ENCODE measurements around the gene ISM2.

ISM2 gene

GRCh38 chr14:77507762-77508161 is 9.1 kb upstream of the ISM2 start:
- no peak for DNase-seq (ENCODE audit: low read depth)

- no peak for DNase-seq (ENCODE audit: low read depth)
Measured at GRCh38 chr14:77505031-77505430, 6.4 kb upstream of the ISM2 start.

DNA sequence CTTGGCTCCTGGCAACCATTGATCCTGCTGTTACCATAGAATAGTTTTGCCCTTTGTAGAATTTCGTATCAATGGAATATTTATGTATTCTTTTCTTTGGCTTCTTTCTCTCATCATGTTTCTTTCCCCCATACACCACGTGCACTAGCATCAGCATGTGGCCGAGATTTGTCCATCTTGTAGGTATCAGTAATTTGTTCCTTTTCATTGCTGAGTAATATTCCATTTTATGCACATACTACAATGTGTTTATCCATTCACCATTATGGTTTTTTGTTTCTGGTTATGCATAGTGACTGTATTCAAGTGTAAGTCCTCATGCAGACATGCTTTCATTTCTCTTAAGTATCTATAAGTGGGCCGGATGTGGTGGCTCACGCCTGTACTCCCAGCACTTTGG is 4.5 kb upstream of the ISM2 start:
- DNase-seq (ENCODE audit: low read depth) = no peak

GRCh38 chr14:77502109-77502782 is 3.6 kb upstream of the ISM2 start:
- DNase-seq (ENCODE audit: low read depth) = no peak

- no peak for DNase-seq (ENCODE audit: low read depth)
Measured at GRCh38 chr14:77498984-77499527, 440 bp upstream of the ISM2 start.

GRCh38 chr14:77495334-77495733 is 3.3 kb downstream of the ISM2 start:
- no peak for DNase-seq (ENCODE audit: low read depth)

GRCh38 chr14:77491056-77491455 is 7.6 kb downstream of the ISM2 start:
- no peak for DNase-seq (ENCODE audit: low read depth)

DNA sequence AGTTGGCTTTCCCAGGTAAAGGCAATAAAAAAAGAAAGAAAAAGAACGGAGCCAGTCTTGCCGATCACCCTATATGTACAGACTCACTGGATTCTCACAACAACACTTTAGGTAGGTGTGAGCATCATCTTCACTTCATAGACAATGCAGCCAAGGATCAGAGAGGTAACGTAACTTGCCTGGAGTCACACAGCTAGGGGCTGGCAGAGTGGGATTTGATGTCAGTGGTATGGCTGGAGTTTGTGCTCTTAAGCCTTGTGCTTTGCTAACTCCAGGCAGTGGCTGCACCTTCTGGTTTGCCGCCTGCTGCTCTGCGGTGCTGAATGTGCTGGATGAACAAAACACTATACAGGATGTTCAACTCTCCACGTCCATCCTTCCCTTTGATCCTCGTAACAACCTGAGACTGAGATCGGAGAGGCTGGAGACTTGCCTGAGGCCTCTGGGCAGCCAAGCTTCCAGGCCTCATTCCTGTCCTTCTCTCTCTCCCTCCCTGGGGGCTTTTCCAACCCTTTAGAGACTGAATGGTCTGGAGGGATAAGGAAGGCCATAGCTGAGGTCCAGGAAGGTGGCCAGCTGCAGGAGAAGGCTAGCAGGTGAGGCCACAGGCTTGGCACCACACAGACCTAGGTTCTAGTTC is 8.1 kb downstream of the ISM2 start:
- no peak for DNase-seq (ENCODE audit: low read depth)

- no peak for DNase-seq (ENCODE audit: low read depth)
Measured at GRCh38 chr14:77489041-77489440, 9.6 kb downstream of the ISM2 start.

DNA sequence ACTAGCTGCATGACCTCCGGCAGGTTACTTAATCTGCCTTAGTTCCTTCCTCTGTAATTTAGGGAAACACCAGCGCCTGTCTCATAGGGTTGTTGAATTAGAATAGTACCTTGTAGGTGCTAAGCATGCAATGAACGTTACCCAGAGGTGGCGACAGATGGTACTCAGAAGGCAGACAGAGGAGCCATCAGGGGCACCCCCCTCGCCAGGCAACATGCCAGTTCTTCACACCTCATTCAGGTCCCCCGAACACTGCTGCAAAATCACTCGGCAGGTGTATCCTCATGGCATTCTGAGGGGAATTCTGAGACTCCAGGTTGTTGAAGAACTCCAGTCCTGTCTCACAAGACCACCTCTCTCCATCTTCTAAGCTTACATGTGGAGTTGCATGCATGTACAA is 10.1 kb downstream of the ISM2 start:
- no peak for DNase-seq (ENCODE audit: low read depth)

GRCh38 chr14:77485901-77486678 is 12.5 kb downstream of the ISM2 start:
- DNase-seq (ENCODE audit: low read depth) = peak; percentile 30

DNA sequence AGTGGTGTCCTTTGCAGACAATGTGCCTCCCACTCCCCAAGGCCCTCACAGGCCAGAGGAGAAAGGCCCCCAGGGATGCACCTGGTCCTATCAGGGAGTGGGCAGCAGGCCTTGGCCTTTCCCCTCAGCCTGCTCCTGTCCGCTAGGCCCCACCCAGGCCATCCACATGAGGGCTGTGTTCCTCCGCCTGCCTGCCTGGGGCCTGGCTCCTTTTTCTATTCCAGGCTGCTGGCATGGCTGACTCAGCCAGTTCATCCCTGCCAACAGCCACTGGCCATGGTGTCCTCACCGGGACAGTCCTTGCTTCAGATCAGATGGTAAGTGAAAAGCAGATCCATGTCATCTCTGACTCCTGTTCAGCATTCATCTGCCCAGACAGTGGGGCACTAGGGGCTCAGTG is 13.4 kb downstream of the ISM2 start:
- DNase-seq (ENCODE audit: low read depth) = no peak

- no peak for DNase-seq (ENCODE audit: low read depth)
Measured at GRCh38 chr14:77482422-77482821, 16.2 kb downstream of the ISM2 start.

DNA sequence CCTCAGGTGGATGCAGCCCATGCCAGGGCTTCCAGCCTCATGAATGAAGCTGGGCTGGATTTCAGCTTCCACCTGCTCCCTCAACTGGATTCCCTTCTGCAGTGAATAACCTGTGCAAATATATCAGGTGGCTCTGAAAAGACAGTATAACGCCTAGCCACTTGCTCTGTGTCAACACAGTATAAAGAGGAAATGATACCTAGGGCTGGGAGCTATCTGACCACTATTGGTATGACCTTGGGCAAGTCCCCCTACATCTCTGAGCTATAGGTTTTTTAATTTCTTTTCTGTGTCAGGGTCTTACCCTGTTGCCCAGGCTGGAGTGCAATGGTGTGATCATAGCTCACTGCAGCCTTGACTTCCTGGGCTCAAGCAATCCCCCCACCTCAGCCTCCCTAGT is 19.8 kb downstream of the ISM2 start:
- no peak for DNase-seq (ENCODE audit: low read depth)

GRCh38 chr14:77478029-77478428 is 20.6 kb downstream of the ISM2 start:
- DNase-seq (ENCODE audit: low read depth) = no peak

DNA sequence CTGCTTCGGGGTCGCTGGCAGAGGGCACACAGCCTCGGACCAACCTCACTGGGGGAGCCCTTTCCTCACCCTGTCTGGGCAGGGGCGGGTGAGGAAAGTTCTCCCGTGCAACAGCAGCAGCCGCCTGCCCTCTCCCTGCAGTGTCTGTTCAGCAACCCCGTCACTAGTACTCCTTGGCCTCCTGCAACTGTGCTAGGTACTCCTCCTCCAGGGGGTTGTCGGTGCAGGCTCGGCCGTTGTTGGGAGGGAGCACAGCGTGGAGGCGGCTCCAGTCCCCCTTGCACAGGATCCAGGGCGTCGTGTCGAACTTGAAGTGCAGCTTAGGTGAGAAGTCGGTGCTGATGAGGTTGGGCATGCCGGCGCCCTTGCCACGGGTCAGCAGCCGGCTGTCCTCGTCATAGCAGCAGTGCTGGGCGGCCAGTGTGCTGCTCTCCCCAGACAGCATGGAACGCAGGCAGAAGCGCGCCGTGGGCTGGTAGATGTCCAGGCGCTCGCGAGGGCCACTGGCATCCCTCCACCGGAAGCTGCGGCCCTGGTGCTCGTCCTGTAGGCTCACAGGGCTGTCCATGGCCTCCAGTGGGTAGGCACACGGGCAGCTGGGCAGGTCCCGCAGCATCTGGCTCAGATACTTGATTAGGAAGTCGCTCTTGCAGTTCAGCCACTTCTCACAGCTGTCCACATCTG is 23.0 kb downstream of the ISM2 start:
- no peak for DNase-seq (ENCODE audit: low read depth)

- DNase-seq (ENCODE audit: low read depth) = no peak
Measured at GRCh38 chr14:77474479-77475177, 24.0 kb downstream of the ISM2 start.

- DNase-seq (ENCODE audit: low read depth) = no peak
Measured at GRCh38 chr14:77473921-77474320, 24.7 kb downstream of the ISM2 start.

GRCh38 chr14:77470224-77470870 is 28.3 kb downstream of the ISM2 start:
- no peak for DNase-seq (ENCODE audit: low read depth)

DNA sequence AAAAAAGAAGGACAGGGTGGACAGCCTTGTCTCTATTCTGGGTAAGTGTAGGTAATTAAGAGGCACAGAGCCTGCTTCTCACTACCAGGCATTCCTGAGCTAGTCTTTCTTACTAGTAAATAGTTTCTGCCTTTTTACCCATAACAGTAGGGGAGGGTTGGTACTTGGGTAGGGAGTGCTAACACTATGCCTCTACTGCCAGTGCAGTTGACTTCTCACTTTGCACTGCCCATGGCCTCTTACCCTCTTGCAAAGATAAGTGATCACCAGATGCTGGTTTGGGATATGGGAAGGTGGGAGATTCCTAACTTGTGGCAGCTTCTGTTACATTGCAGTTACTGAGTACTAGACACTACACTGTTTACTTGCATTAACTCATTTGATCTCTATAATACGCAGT is 29.1 kb downstream of the ISM2 start:
- no peak for DNase-seq (ENCODE audit: low read depth)

DNA sequence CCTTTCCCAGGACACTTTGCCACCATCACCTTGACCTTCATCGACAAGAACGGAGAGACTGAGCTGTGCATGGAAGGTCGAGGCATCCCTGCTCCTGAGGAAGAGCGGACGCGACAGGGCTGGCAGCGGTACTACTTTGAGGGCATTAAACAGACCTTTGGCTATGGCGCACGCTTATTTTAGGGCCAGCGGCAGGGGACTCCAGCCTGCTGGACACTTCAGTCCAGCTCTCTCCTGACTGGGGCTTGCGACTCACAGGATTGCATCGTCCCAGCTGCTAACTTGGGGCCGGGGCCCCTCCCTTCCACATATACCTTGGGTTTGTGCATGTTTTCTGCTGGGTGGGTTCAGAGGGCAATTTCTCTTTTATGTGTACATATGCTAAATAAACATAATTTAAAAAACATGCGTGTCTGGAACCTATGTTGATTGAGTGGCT is 29.5 kb downstream of the ISM2 start:
- no peak for DNase-seq (ENCODE audit: low read depth)

Measured in GM04504 (cell line).